Head of caudate nucleus (tissue), 42 donors: ENCODE results near the gene TENM3.
A peak's percentile ranks its signal among the peaks of the same experiment; 100 is the strongest.

Experiments used
- DNase-seq, 42 donors: peaks; one replicate each; pipeline versions ENCODE4 v3.0.0 to v3.0.0-alpha.2; 2020 to 2021; ENCODE audit warnings: mixed read lengths in 7 of 42
- intact Hi-C: fragments of 100-400 bp; cut with DNase I; formaldehyde crosslinking; loops from one replicate; pipeline ENCODE4 v1.15.0; 2022

TENM3 gene

GRCh38 chr4:182465114-182465513 lies 221.9 kb downstream of the TENM3 start:
- DNase-seq: no peak
- intact Hi-C loops: no loop called here

- intact Hi-C loops: no loop called here
- DNase-seq: no peak
Observed at GRCh38 chr4:182465979-182466378, 222.8 kb downstream of the TENM3 start.

- intact Hi-C loops: loop anchor here (10.0 kb wide), 1 partner anchor 335 kb away; no protein-coding TSS in a partner anchor
- DNase-seq: no peak
Observed at GRCh38 chr4:182470215-182470614, 227.0 kb downstream of the TENM3 start.

GRCh38 chr4:182475539-182475938 lies 232.3 kb downstream of the TENM3 start:
- intact Hi-C loops: loop anchor here (10.0 kb wide), 1 partner anchor 329 kb away; no protein-coding TSS in a partner anchor
- no peak for DNase-seq

GRCh38 chr4:182478475-182478874 lies 235.3 kb downstream of the TENM3 start:
- DNase-seq: no peak
- intact Hi-C loops: loop anchor here (10.0 kb wide), 1 partner anchor 326 kb away; no protein-coding TSS in a partner anchor

GRCh38 chr4:182483685-182484084 lies 240.5 kb downstream of the TENM3 start:
- intact Hi-C loops: no loop called here
- DNase-seq: no peak

GRCh38 chr4:182486881-182487280 lies 243.7 kb downstream of the TENM3 start:
- intact Hi-C loops: no loop called here
- no peak for DNase-seq

GRCh38 chr4:182488896-182489295 lies 245.7 kb downstream of the TENM3 start:
- intact Hi-C loops: no loop called here
- no peak for DNase-seq

GRCh38 chr4:182489607-182490006 lies 246.4 kb downstream of the TENM3 start:
- intact Hi-C loops: no loop called here
- DNase-seq: no peak

- intact Hi-C loops: no loop called here
- DNase-seq: no peak
Observed at GRCh38 chr4:182491719-182492118, 248.5 kb downstream of the TENM3 start.

GRCh38 chr4:182492423-182492822 lies 249.2 kb downstream of the TENM3 start:
- intact Hi-C loops: no loop called here

GRCh38 chr4:182493377-182493776 lies 250.2 kb downstream of the TENM3 start:
- intact Hi-C loops: no loop called here
- no peak for DNase-seq

More at GRCh38 chr4:182492423-182492822, 249.2 kb downstream of the TENM3 start:
- DNase-seq: no peak

- DNase-seq: no peak
- intact Hi-C loops: no loop called here
Observed at GRCh38 chr4:182494103-182494502, 250.9 kb downstream of the TENM3 start.

GRCh38 chr4:182495031-182495430 lies 251.8 kb downstream of the TENM3 start:
- intact Hi-C loops: no loop called here

GRCh38 chr4:182495645-182496385 lies 252.6 kb downstream of the TENM3 start:
- intact Hi-C loops: no loop called here
- no peak for DNase-seq

More at GRCh38 chr4:182495031-182495430, 251.8 kb downstream of the TENM3 start:
- DNase-seq: no peak

- intact Hi-C loops: no loop called here
- no peak for DNase-seq
Observed at GRCh38 chr4:182496408-182496807, 253.2 kb downstream of the TENM3 start.

- peak in 9 of 42 donors; percentile 1 to 39 (median 11) for DNase-seq
- intact Hi-C loops: no loop called here
Observed at GRCh38 chr4:182502064-182502463, 258.9 kb downstream of the TENM3 start.

GRCh38 chr4:182504463-182504862 lies 261.3 kb downstream of the TENM3 start:
- no peak for DNase-seq
- intact Hi-C loops: no loop called here

- no peak for DNase-seq
- intact Hi-C loops: no loop called here
Observed at GRCh38 chr4:182507805-182508204, 264.6 kb downstream of the TENM3 start.

GRCh38 chr4:182510836-182511235 lies 267.6 kb downstream of the TENM3 start:
- intact Hi-C loops: no loop called here
- no peak for DNase-seq
